Tibial nerve (tissue), 4 donors: ENCODE data around the gene TWNK. TPM values are rescaled to one million over a fixed set of nuclear protein-coding genes. Genes with fewer than 3 reads are reported as not detected.
A peak's percentile ranks its signal among the peaks of the same experiment; 100 is the strongest.

Experiments
- DNase-seq, 2 donors: peaks; one replicate each; pipeline ENCODE4 v3.0.0-alpha.2; 2019; ENCODE audit warnings: low spot score in 2 of 2
- H3K27ac ChIP-seq, 4 donors: fragments of 200-600 bp; sonication (generic) in 3 of 4; one replicate each; pipeline ENCODE4 v1.5.1; 2017 to 2019; ENCODE audit warnings: mild to moderate bottlenecking in 1 of 4
- H3K27me3 ChIP-seq, 2 donors: fragments of 200-600 bp; sonication (generic) in 1 of 2; one replicate each; pipeline versions ENCODE4 v1.5.1 to v1.6.0; 2017 to 2019
- H3K36me3 ChIP-seq, 3 donors: fragments of 200-600 bp; sonication (generic); one replicate each; pipeline ENCODE4 v1.5.1; 2018 to 2019
- H3K4me1 ChIP-seq, 4 donors: fragments of 200-600 bp; sonication (generic) in 3 of 4; one replicate each; pipeline ENCODE4 v1.5.1; 2017 to 2019
- H3K4me3 ChIP-seq, 4 donors: fragments of 200-600 bp; sonication (generic) in 3 of 4; one replicate each; pipeline ENCODE4 v1.5.1; 2017 to 2019; ENCODE audit warnings: mild to moderate bottlenecking in 1 of 4, moderate library complexity in 1 of 4
- H3K9me3 ChIP-seq, 4 donors: fragments of 200-600 bp; sonication (generic) in 3 of 4; one replicate each; pipeline ENCODE4 v1.5.1; 2017 to 2019
- CTCF ChIP-seq, 5 experiments: fragments of 200-600 bp in 3 of 5; fragments of 450-650 bp in 2 of 5; sonication (generic) in 3 of 5; IDR thresholded peaks; one replicate each; pipeline ENCODE4 v1.5.1; 2016 to 2019; ENCODE audit warnings: antibody characterized with exemption in 5 of 5, mild to moderate bottlenecking in 3 of 5, moderate library complexity in 2 of 5
- EP300 ChIP-seq, 2 donors: sonication (generic); formaldehyde crosslinking; IDR thresholded peaks; one replicate each; pipeline ENCODE4 v1.6.1; 2017; ENCODE audit warnings: antibody characterized with exemption in 2 of 2, mild to moderate bottlenecking in 1 of 2
- POLR2A ChIP-seq, 2 donors: fragments of 450-650 bp; IDR thresholded peaks; one replicate each; pipeline ENCODE4 v1.6.1; 2017; ENCODE audit warnings: antibody characterized with exemption in 2 of 2, mild to moderate bottlenecking in 2 of 2, moderate library complexity in 2 of 2
- WGBS, 2 donors: methylation state at CpG; one replicate each; pipeline ENCODE4 v1.1.5; 2018; 5-methylcytosine and 5-hydroxymethylcytosine counted together
- small RNA-seq: library from RNA; depleted of rRNA; stranded (forward); fragments of <200 nt; gene quantifications from one replicate; pipeline ENCODE3, GENCODE V24; 2016
- total RNA-seq, 4 donors: library from RNA; depleted of rRNA; stranded (reverse); fragments of >200 nt; gene quantifications; one replicate each; pipeline ENCODE4 v1.1.0, GENCODE V29; 2016

Gene TWNK
- total RNA-seq, 4 donors from 2014 or later = 5.0 to 11.4 (median 6.6) TPM

DNA sequence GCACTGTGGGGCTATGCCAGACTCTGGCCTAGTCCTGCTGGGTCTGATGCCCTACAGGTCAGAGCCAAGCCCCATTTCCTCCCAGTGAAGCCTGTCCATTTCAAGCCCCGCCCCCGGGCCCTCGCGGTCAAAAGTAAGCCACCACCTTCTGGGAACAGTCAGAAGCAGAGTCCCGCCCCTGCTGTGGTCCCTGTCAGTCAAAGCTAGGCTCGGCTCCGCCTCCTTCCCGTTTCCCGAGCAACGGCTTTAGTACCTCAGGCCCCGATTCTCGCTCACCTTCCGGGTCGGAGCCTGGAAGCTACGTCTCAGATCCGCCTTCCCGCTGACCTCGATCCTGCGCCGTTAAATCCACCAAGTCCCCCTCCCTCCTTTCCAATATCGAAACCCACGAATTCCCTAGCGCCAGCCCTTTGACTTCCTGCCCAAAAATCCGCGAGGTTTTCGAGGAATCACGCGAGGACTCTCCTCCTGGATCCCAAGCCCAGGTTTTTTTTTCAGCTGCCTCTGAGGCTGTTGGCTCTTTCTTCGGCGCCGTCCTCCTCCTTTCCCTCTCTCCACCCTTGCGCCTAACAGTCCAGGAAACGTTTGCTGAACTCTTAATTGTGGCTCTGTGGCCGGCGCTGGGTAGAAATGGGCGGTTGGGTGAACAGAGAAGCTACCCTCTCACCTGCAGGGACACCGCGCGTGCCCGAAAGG is 55.5 kb downstream of the TWNK start:
- peak overlapping the region; percentile 40 to 56 (median 43) for H3K4me3 ChIP-seq
- peaks cover 0 to 29% (median 0%) of the 10 kb centered on the region in 3 donors for H3K36me3 ChIP-seq
- DNase-seq = peak; percentile 95 to 97
- H3K9me3 ChIP-seq = no peaks in the 10 kb centered on the region
- peaks cover 0 to 25% (median 18%) of the 10 kb centered on the region in 4 donors for H3K4me1 ChIP-seq
- peak overlapping the region; percentile 72 to 90 (median 84) for H3K27ac ChIP-seq
- peak in 1 of 2 donors; percentile 48 for TF ChIP-seq POLR2A (IDR thresholded peaks at IDR 0.05)
- TF ChIP-seq CTCF (IDR thresholded peaks at IDR 0.05) = peak in 1 of 5 experiments; percentile 32
- peak; percentile 61 to 82 for TF ChIP-seq EP300 (IDR thresholded peaks at IDR 0.05)
- WGBS, 2 donors = 3 to 4% methylated on average over 40 of the region's 40 CpGs
- peaks cover 0 to 14% of the 10 kb centered on the region in 2 donors for H3K27me3 ChIP-seq

DNA sequence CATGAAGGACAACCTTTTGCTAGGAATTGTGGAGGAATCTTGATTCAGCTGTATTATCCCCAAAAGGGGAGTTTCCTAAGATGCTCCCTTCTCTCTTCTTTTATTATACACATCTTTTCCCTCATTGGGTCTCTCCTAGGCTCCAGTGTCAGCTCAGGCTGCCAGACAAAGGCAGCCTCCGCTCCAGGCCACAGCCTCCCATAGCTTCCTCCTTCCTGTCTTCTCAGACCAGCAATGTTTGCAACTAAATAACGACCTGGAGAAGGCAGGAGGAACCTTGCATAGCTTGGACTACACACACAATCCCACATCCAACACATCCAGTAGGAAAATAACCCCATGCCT is 56.0 kb downstream of the TWNK start:
- Histone ChIP-seq H3K4me3 (peak overlapping the region; percentile 40 to 56 (median 43)), H3K27me3 (peaks cover 0 to 19% of the 10 kb centered on the region in 2 donors), H3K9me3 (no peaks in the 10 kb centered on the region), H3K27ac (peak overlapping the region; percentile 72 to 90 (median 84)), H3K36me3 (peaks cover 0 to 24% (median 0%) of the 10 kb centered on the region in 3 donors), H3K4me1 (peaks cover 0 to 31% (median 18%) of the 10 kb centered on the region in 4 donors)
- no peak for DNase-seq
- TF ChIP-seq CTCF (IDR thresholded peaks at IDR 0.05) (no peak), POLR2A (IDR thresholded peaks at IDR 0.05) (no peak), EP300 (IDR thresholded peaks at IDR 0.05) (no peak)
- 17 to 19% methylated on average over 2 of the region's 2 CpGs for WGBS, 2 donors

Small RNA genes lying within 50 kb of the gene (small RNA-seq; reads per million reads assigned to genes)
- not detected for gene MIR608

Other genes with a start within 250 kb of the TWNK start
- gene PAX2, start 242.0 kb upstream of the TWNK start, total RNA-seq = not detected
- gene SLF2, start 74.6 kb upstream of the TWNK start, total RNA-seq = 10 to 100 TPM; 25.7 to 37.7 (median 29.7) TPM
- 1 to 10 TPM; 3.1 to 9.2 (median 5.3) TPM for gene SEMA4G, start 18.0 kb upstream of the TWNK start, total RNA-seq
- gene MRPL43, start within 50 bp of the TWNK start, total RNA-seq = 100 to 1,000 TPM in 2 of 4 donors, 10 to 100 TPM in 2; 64.1 to 146 (median 99.5) TPM
- gene LZTS2, start 12.3 kb downstream of the TWNK start, total RNA-seq = 100 to 1,000 TPM in 2 of 4 donors, 10 to 100 TPM in 2; 81.4 to 134 (median 98.7) TPM
- 1 to 10 TPM in 3 of 4 donors, under 1 TPM in 1; 0.84 to 2.4 (median 1.9) TPM for gene PDZD7, start 43.6 kb downstream of the TWNK start, total RNA-seq
- 100 to 1,000 TPM in 2 of 4 donors, 10 to 100 TPM in 2; 77.4 to 181 (median 106) TPM for gene SFXN3, start 43.7 kb downstream of the TWNK start, total RNA-seq
- 10 to 100 TPM in 1 of 4 donors, 1 to 10 TPM in 3; 4.0 to 13.5 (median 8.4) TPM for gene KAZALD1, start 74.4 kb downstream of the TWNK start, total RNA-seq
- gene TLX1, start 143.8 kb downstream of the TWNK start, total RNA-seq = not detected
- under 1 TPM in 1 of 4 donors, not detected in 3; 0.60 TPM for gene LBX1, start 241.9 kb downstream of the TWNK start, total RNA-seq